Stimulated activated memory B cell treated with anti-CD40 and anti-IgM and Interleukin-4, amounts not matched to agents 10 μg/mL and 1 μg/mL and 100 μg/mL, for 72 hours (primary cell): ENCODE data around the gene FLT4.

Experiments used
- ATAC-seq: fragments of 150-1000 bp; cut with Tn5 transposase; 2 replicates; pipeline ENCODE4 v1.10.0; 2021
- H3K27ac Mint-ChIP-seq: one replicate; pipeline ENCODE4 v1.8.0; 2022; ENCODE audit warnings: mild to moderate bottlenecking, mixed read lengths
- H3K27me3 Mint-ChIP-seq: one replicate; pipeline ENCODE4 v1.8.0; 2022; ENCODE audit warnings: mixed read lengths
- H3K36me3 Mint-ChIP-seq: one replicate; pipeline ENCODE4 v1.8.0; 2022; ENCODE audit warnings: mixed read lengths
- H3K4me1 Mint-ChIP-seq: one replicate; pipeline ENCODE4 v1.8.0; 2022; ENCODE audit warnings: mixed read lengths
- H3K4me3 Mint-ChIP-seq: one replicate; pipeline ENCODE4 v1.8.0; 2022; ENCODE audit warnings: mild to moderate bottlenecking, moderate library complexity, mixed read lengths
- H3K9me3 Mint-ChIP-seq: one replicate; pipeline ENCODE4 v1.8.0; 2022; ENCODE audit warnings: mixed read lengths

Gene FLT4

DNA sequence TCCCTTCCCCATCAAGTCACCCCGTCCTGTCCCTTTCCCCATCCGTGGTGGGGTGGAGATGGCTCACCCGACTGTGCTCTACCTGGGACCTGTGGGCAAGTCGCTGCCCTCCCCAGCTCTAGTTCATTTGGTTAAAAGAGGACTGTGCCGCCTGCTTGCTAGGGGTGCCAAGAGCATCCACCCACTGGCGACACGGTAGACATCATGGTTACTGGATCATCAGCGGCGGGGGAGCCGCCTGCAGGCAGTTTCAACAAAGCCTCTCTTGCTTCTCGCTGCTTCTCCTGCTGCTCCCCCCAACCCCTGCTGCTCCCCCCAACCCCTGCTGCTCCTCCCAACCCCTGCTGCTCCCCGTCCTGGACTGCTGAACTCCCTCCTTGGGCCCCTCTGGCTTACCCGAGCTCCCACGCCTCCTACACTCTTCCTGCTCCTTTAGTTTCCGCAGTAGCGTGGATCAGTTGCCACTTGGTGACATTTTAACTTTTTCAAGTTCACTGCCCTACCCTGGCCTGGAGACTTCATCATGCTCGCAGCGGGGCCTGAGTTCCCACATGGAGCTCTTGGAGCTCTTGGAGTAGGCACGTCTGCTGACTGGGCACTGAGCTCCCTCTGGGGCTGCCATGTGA is 36.1 kb downstream of the FLT4 start:
- Mint-ChIP-seq H3K36me3 (no peaks in the 10 kb centered on the region), H3K27me3 (peaks cover 24% of the 10 kb centered on the region), H3K4me1 (no peaks in the 10 kb centered on the region), H3K4me3 (no peak overlapping the region), H3K9me3 (no peaks in the 10 kb centered on the region), H3K27ac (no peak overlapping the region)
- no peak for ATAC-seq

DNA sequence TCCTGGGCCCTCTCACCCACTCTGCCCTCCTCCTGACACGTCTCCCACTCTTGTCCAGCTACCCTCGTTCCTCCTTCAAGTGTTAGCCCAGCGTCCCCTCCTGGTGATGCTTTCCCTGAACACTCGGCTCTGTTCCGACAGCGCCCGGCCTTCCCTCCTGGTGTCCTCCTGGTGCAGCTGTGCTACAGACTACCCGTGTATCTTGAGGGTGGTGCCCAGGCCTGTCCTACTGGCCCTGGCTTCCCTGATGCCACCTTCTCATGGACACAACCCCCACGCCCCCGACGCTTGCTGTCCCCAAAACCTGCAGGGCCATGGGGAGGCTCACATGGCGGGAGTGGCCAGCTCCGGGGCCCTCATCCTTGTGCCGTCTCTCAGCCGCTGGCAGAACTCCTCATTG is 36.7 kb downstream of the FLT4 start:
- Mint-ChIP-seq H3K4me3 (no peak overlapping the region), H3K27ac (no peak overlapping the region), H3K27me3 (peaks cover 24% of the 10 kb centered on the region), H3K4me1 (no peaks in the 10 kb centered on the region), H3K36me3 (no peaks in the 10 kb centered on the region), H3K9me3 (no peaks in the 10 kb centered on the region)
- no peak for ATAC-seq

DNA sequence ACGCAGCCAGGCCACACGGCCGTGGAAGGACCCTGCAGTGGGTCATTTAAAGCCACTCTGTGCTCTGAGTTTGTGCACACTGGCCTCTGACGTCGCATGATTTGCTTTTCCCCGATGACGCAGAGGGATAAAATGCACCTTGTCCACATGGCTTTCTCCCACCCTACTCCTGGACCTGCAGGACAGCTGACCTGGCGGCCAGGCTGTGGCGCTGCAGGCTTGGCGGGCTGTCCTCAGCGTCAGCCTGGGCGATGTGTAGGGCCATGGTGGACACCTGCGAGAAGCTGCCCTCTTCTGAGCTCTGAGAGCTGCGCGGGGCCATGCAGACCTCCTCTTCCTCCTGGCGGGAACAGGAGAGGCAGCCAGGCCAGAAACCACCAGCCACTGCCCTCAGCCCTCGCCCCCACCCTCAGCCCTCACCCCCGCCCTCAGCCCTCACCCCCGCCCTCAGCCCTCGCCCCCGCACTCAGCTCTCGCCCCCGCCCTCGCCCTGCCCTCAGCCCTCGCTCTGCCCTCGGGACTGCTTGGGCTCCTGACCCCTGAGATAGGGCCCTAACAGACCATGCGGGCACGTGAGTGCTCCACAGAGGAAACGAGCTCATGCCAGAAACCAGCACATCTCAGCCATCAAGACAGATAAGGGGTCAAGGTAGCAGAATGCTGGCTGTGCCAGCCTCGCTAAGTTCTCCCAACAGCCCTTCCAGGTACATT is 38.1 kb downstream of the FLT4 start:
- Mint-ChIP-seq H3K4me1 (peaks cover 2% of the 10 kb centered on the region), H3K27me3 (peaks cover 28% of the 10 kb centered on the region), H3K27ac (no peak overlapping the region), H3K9me3 (no peaks in the 10 kb centered on the region), H3K4me3 (no peak overlapping the region), H3K36me3 (no peaks in the 10 kb centered on the region)
- ATAC-seq: no peak

DNA sequence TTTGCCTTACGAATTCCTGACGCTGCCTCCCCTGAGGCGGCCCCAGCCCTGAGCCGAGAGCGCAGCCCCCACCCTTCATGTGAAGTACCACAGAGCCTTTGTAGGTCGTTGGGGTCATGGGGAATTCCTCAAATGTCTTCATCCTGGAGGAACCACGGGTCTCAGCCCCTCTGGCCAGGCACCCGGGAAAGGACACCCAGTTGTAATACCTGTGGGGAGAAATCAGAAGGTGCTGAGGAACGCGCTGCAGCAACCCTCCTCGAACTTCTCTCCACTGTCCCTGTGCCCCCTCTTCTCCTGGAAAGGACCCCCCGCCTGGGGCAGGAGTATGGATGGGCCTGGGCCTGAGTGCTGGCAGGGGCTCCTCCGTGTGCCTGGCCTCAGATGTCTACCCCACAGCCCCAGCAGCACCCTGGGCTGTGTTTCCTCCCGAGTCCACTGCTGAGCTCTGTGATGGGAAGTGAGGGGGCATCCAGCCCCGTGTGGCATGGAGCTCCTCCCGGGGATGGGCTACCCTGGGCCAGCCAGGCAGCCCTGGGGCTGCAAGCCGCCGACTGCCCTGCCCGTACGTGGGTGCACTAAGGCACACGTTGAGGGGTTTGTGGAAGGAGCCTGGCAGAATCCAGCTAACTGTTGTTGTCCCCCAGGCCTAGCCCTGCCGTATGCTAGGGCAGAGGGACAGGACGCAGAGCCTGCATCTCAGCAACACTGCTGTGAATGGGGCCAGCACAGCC is 39.4 kb downstream of the FLT4 start:
- H3K4me3 Mint-ChIP-seq: no peak overlapping the region
- no peak for ATAC-seq

DNA sequence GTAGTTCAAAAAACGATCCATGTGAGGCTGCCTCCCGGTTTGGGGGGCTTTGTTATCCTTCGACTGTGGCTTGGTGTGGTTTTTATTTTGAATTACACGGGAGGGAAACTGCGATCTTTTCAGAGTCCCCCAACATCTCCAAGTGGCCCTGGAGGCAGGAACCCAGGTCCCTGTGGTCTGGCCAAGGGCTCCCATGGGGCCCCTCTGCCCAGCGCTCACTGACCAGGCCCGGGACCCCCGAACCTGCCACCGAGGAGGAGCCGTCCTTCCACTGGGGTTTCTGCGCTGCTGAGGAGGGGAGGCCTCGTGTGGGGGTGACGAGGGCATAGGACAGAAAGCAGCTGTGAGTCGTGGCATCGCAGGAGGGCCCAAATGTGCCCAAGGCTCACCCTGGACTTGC is 40.0 kb downstream of the FLT4 start:
- H3K9me3 Mint-ChIP-seq: no peaks in the 10 kb centered on the region
- peaks cover 5% of the 10 kb centered on the region for H3K4me1 Mint-ChIP-seq
- H3K36me3 Mint-ChIP-seq: no peaks in the 10 kb centered on the region
- no peak overlapping the region for H3K4me3 Mint-ChIP-seq
- no peak for ATAC-seq
- peaks cover 33% of the 10 kb centered on the region for H3K27me3 Mint-ChIP-seq
- H3K27ac Mint-ChIP-seq: no peak overlapping the region

More for the DNA sequence above, 39.4 kb downstream of the FLT4 start:
- Mint-ChIP-seq H3K27ac (no peak overlapping the region), H3K36me3 (no peaks in the 10 kb centered on the region), H3K9me3 (no peaks in the 10 kb centered on the region), H3K4me1 (peaks cover 5% of the 10 kb centered on the region), H3K27me3 (peaks cover 33% of the 10 kb centered on the region)

DNA sequence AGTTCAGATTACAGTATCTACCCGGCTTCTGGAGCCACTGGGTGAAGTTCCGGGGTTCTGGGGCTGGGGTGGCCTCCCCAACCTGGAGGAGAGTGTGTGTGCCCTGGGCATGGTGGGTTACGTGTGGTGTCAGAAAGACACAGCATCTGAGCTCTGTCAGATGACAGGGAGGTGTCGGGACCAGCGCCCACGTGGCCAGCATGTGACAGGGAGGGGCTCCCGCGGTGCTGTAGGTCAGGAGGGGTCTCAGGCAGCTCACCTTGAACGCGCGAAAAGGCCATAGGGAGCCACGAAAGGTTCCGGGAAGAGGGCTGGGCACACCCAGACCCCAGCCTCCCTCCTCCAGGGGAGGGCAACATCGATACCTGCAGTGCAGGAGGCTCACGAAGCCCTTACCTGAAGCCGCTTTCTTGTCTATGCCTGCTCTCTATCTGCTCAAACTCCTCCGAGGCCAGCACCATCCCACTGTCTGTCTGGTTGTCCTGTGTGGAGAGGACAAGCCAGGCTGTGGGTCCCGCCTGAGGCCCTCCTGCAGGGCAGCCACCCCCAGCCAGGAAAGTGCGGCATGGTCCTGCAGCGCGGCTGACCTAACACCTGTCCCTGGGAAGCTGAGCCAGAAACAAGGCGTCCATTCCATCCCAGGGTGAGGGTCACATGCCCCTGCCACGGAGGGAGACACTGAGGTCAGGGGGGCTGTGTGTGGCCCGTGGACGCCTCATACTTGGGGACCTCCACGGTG is 40.7 kb downstream of the FLT4 start:
- Mint-ChIP-seq H3K9me3 (no peaks in the 10 kb centered on the region), H3K27me3 (peaks cover 31% of the 10 kb centered on the region), H3K4me1 (peaks cover 5% of the 10 kb centered on the region), H3K36me3 (no peaks in the 10 kb centered on the region), H3K4me3 (no peak overlapping the region), H3K27ac (no peak overlapping the region)
- no peak for ATAC-seq

DNA sequence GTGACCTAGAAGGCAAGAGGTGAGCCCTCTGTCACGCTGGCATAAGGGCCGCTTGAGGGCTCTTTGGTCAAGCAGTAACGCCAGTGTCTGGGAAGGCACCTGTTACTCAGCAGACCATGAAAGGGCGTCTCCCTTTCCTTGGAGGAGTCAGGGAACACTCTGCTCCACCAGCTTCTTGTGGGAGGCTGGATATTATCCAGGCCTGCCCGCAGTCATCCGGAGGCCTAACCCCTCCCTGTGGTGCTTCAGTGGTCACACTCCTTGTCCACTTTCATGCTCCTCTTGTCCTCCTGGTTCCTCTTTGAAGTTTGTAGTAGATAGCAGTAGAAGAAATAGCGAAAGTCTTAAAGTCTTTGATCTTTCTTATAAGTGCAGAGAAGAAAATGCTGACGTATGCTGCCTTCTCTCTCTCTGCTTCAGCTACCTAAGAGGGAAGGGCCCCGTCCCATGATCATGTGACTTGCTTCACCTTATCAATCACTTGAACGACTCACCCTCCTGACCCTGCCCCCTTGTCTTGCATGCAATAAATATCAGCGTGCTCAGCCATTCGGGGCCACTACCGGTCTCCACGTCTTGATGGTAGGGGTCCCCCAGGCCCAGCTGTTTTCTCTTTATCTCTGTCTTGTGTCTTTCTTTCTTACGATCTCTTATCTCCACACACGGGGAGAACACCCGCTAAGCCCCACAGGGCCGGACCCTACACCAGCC is 41.4 kb downstream of the FLT4 start:
- Mint-ChIP-seq H3K27ac (no peak overlapping the region), H3K9me3 (no peaks in the 10 kb centered on the region), H3K4me3 (no peak overlapping the region), H3K36me3 (no peaks in the 10 kb centered on the region), H3K27me3 (peaks cover 24% of the 10 kb centered on the region), H3K4me1 (peaks cover 5% of the 10 kb centered on the region)
- no peak for ATAC-seq

DNA sequence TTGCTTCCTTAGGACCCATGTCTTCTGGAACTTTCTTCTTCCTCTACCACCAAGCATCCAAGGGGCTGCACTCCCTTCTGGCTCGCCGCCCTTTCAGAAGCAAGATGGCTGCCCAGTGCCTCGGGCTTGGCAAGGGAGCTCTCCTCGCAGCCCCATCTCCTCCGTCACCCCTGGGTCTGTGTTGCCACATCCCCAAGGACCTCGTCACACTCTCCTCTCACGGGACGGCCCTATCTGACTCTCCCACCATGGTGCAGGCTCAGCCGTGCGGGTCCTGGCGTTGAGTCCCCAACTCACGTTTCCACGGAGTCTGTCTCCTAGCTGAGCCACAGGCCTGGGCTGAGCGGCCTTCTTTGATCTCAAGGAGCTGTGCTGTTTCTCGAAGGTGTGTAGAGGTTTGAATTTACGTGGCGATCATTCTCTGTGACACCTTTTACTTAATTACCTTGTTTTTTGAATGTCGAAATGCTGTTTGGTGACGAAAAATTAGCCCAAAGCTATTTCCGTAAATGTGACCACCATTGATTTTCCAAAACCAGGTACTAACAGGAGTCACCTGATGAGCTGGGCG is 43.1 kb downstream of the FLT4 start:
- Mint-ChIP-seq H3K27me3 (peaks cover 17% of the 10 kb centered on the region), H3K4me1 (peaks cover 5% of the 10 kb centered on the region), H3K36me3 (no peaks in the 10 kb centered on the region), H3K27ac (no peak overlapping the region), H3K4me3 (no peak overlapping the region), H3K9me3 (no peaks in the 10 kb centered on the region)
- no peak for ATAC-seq

DNA sequence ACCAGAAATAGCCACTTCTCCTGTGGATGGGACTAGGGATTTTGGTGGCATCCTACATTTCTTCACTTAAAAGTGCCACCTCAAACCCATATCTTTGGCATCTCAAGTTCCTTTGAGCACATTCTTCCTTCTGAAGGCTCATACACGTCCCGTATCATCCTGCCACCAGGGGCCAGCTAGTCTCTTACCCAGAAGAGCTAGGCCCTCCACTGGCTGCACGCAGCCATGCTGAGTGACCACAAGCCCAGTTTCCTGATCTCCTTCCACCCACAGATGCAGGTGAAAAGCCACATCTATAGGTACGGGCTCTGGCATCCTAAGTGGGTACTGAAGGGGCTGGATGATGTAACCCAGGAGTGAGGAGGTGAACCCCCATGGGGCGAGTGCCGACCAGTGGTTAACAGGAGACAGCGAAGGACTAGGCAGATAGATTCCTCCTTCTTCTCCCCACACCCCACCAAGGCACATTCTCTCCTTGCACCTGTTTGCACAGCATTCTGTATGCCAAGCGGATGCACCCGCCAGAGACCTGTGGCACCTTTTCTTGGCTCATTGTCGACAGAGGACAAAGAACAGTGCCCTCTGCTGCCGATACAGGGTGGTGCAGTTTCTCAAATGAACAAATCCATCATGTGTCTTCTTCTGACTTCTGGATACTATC is 43.7 kb downstream of the FLT4 start:
- Mint-ChIP-seq H3K27ac (no peak overlapping the region), H3K36me3 (no peaks in the 10 kb centered on the region), H3K4me3 (no peak overlapping the region), H3K4me1 (peaks cover 5% of the 10 kb centered on the region), H3K9me3 (no peaks in the 10 kb centered on the region), H3K27me3 (peaks cover 18% of the 10 kb centered on the region)
- no peak for ATAC-seq

DNA sequence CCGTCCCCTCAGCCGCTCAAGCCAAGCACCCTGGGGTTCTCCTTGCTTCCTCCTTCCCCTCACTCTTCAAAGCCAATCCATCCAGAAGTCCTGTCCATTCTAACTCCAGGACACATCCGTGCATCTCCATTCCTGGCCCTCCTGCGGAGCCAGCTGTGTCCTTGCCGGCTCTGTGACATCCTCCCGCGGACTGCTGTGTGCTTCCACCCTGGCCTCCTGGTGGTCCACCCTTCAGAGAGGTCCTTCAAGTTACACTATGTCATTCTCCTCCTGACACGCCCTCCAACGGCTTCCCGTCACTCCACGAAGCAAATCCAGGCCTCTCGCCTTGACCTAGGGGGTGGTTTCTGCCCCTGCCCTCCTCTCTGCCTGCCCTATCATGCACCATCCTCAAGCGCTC is 45.1 kb downstream of the FLT4 start:
- H3K4me3 Mint-ChIP-seq: no peak overlapping the region
- peaks cover 32% of the 10 kb centered on the region for H3K27me3 Mint-ChIP-seq
- no peak overlapping the region for H3K27ac Mint-ChIP-seq
- H3K4me1 Mint-ChIP-seq: peaks cover 5% of the 10 kb centered on the region
- no peaks in the 10 kb centered on the region for H3K36me3 Mint-ChIP-seq
- no peak for ATAC-seq
- no peaks in the 10 kb centered on the region for H3K9me3 Mint-ChIP-seq

DNA sequence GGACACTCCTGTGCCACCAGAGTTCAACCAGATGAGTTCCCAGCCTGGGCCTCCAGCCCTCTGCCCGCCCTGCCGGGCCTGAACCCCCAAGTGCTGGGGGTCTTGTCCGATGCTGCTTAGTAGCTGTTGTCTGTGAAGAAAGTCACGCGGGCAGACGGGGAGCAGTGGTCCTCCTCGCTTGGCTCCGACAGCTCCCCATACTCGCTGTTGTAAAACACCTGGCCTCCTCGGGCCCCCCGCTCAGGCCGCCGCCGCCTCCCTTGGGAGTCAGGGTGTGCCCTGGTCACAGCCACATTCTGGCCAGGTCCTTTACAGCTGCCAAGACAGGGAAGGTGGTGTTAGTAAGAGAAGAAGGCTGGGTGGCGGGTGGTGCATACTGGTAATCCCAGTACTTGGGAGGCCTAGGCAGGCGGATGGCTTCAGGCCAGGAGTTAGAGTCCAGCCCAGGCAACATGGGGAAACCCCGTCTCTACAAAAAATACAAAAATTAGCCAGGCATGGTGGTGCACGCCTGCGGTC is 46.3 kb downstream of the FLT4 start:
- no peaks in the 10 kb centered on the region for H3K9me3 Mint-ChIP-seq
- peaks cover 34% of the 10 kb centered on the region for H3K27me3 Mint-ChIP-seq
- no peak overlapping the region for H3K4me3 Mint-ChIP-seq
- H3K36me3 Mint-ChIP-seq: no peaks in the 10 kb centered on the region
- H3K27ac Mint-ChIP-seq: no peak overlapping the region
- peaks cover 5% of the 10 kb centered on the region for H3K4me1 Mint-ChIP-seq
- no peak for ATAC-seq

DNA sequence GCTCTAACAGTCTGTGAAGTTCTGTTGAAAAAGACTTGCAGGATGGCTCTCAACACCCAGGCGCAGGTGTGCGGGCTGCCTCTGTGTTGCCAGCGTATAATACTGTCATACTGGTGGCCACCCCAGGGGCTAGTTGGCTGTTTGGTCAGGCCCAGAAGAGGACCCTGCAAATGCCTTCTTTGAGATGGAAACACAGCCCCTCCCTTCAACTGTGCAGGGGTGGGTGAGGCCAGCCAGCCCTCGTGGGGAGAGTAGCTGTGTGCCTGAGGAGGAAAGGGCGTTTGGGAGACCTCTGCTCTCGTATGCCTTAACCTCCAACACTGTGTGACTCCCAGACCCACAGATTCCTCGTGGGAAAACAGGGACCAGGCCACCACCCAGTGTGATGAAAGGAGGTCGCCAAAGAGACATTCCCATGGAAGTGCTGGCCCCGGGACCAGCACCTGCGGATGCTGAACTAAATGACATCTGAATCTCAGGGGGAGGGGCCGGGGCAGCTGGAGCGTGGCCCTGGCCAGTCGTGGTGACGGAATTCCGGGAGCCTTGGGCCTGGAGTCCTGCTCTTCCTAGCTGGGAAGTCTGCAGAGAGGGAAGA is 46.8 kb downstream of the FLT4 start:
- Mint-ChIP-seq H3K4me1 (peaks cover 5% of the 10 kb centered on the region), H3K36me3 (no peaks in the 10 kb centered on the region), H3K4me3 (no peak overlapping the region), H3K27me3 (peaks cover 32% of the 10 kb centered on the region), H3K27ac (no peak overlapping the region), H3K9me3 (no peaks in the 10 kb centered on the region)
- no peak for ATAC-seq

DNA sequence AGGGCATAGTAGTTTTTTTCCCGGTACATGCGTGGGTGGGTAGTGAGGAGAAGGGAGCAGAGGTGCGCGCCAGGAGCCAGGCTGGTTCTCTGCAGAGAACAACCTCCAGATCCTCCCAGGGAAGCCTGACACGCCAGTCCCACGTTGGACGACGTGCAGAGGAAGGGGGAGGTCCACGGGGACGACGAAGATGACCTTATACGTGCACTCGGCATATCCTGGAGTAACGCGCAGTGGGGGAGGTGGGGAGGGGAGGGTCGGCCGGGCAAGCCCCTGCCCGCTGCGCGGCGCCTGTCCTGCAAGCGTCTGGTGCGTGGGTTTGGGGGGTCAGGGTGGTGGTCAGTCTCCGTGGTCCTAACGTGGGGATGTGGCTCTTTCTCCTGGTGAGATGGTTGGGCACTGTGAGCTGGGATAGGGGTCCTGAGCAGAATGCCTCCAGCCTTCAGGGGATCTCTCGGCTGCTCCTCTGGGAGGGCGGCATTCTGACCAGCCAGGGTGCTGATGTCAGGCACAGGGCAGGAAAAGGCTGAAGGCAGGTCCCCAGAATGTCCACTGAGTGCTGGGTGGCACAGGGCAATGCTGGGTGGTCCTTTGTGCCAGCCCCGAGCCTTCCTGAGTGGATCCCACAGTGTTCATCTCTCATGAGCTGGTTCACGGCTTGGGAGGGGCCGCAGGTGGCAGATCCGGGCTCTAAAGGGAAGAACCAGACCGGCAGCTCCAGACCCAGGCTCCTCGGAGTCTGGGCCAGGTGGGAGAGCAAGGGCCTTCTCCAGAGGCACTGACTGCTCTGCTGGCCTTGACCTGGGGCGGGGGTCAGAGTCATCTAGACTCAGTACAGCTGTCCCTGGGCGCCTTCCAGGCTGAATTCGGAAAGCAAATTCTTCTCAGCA is 47.6 kb downstream of the FLT4 start:
- H3K27ac Mint-ChIP-seq: no peak overlapping the region
- ATAC-seq: no peak
- no peaks in the 10 kb centered on the region for H3K9me3 Mint-ChIP-seq
- H3K4me1 Mint-ChIP-seq: peaks cover 5% of the 10 kb centered on the region
- no peaks in the 10 kb centered on the region for H3K36me3 Mint-ChIP-seq
- H3K4me3 Mint-ChIP-seq: no peak overlapping the region
- H3K27me3 Mint-ChIP-seq: peaks cover 32% of the 10 kb centered on the region
